SK-N-SH treated with all-trans-retinoic acid at 6 μM for 48 hours (cell line): Measurements from ENCODE around the gene DEPDC4.

ENCODE experiments used
- ZFP3 ChIP-seq: fragments of 250-450 bp; sonication (Bioruptor Pico); IDR thresholded peaks from 2 replicates; pipeline ENCODE4 v1.5.0; 2020; ENCODE audit warnings: mild to moderate bottlenecking, moderate library complexity
- ZFP30 ChIP-seq: fragments of 450-650 bp; formaldehyde crosslinking; IDR thresholded peaks from 2 replicates; pipeline ENCODE4 v1.5.0; 2022; ENCODE audit warnings: mild to moderate bottlenecking, moderate library complexity
- TF ChIP-seq, protein P1 (sequence below): fragments of 250-450 bp; sonication (Bioruptor Pico); IDR thresholded peaks from 2 replicates; pipeline ENCODE4 v1.5.1; 2021; ENCODE audit warnings: mild to moderate bottlenecking, moderate library complexity

DNA sequence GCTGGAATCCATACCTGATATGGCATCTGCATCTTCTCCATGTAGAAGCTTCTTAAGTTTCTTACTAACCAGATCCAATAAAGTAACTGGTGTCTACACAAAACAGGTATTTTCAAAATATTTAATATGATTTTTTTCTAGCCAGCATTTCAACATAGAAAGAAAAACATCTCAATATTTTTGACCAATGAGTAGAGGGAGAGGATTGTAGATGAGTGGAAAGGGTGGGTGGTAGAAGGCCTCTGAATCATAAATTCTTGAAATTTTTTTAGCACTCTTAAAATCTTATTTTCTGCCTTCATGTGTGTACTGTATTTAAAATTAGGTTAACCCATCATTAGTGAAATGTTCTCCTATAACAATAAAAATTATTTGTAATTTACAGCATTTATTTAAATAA lies 18.0 kb downstream of the DEPDC4 start:
- TF ChIP-seq ZFP30, result no peak
- TF ChIP-seq, protein P1, sequence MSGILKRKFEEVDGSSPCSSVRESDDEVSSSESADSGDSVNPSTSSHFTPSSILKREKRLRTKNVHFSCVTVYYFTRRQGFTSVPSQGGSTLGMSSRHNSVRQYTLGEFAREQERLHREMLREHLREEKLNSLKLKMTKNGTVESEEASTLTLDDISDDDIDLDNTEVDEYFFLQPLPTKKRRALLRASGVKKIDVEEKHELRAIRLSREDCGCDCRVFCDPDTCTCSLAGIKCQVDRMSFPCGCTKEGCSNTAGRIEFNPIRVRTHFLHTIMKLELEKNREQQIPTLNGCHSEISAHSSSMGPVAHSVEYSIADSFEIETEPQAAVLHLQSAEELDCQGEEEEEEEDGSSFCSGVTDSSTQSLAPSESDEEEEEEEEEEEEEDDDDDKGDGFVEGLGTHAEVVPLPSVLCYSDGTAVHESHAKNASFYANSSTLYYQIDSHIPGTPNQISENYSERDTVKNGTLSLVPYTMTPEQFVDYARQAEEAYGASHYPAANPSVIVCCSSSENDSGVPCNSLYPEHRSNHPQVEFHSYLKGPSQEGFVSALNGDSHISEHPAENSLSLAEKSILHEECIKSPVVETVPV, result no peak
- no peak for TF ChIP-seq ZFP3 (CRISPR knock-in tag)
